H1 (cell line): ENCODE measurements around the gene SH3BP2. TPM values are rescaled to one million over a fixed set of nuclear protein-coding genes. Genes with fewer than 3 reads are reported as not detected.

Experiments used
- CTCF ChIA-PET: fragments of 300-600 bp; sonication (Branson Sonifier 250); formaldehyde crosslinking; loops from one replicate; lab custom pipeline; 2021; ENCODE audit not compliant: partially characterized antibody; lab: Charles Lee
- POLR2A ChIA-PET: fragments of 300-600 bp; sonication (Branson Sonifier 250); formaldehyde crosslinking; loops from one replicate; lab custom pipeline; 2021; ENCODE audit warnings: inconsistent platforms; ENCODE audit not compliant: partially characterized antibody; lab: Charles Lee
- DNase-seq, 2 experiments: peaks; one replicate each; pipeline versions ENCODE4 v3.0.0 to v3.0.0-alpha.2; 2010 to 2022; ENCODE audit warnings: low spot score in 2 of 2, low read depth in 1 of 2, mixed read lengths in 1 of 2
- FAIRE-seq: peaks from 2 replicates; lab custom pipeline; 2011; peaks lifted over from hg19 to GRCh38; lab: Jason Lieb, UNC
- H2AFZ ChIP-seq: 2 replicates; pipeline ENCODE4 v1.8.1; 2012; ENCODE audit warnings: low read length, inconsistent platforms
- H2AK5ac ChIP-seq: 2 replicates; pipeline ENCODE4 v1.6.1; 2013; ENCODE audit warnings: low read depth, low read length
- H2BK120ac ChIP-seq: replicated peaks from 2 replicates; pipeline ENCODE3; 2013; ENCODE audit warnings: low read depth, low read length, inconsistent platforms
- H2BK12ac ChIP-seq: 2 replicates; pipeline ENCODE4 v1.6.1; 2013; ENCODE audit warnings: low read depth, low read length
- H2BK15ac ChIP-seq: 2 replicates; pipeline ENCODE4 v1.6.1; 2013; ENCODE audit warnings: low read length
- H2BK20ac ChIP-seq: 2 replicates; pipeline ENCODE4 v1.6.1; 2013; ENCODE audit warnings: low read length
- H2BK5ac ChIP-seq: 2 replicates; pipeline ENCODE4 v1.6.1; 2013; ENCODE audit warnings: low read depth, low read length
- H3K14ac ChIP-seq: 2 replicates; pipeline ENCODE4 v1.6.1; 2013; ENCODE audit warnings: inconsistent platforms; ENCODE audit not compliant: insufficient read length
- H3K18ac ChIP-seq: 2 replicates; pipeline ENCODE4 v1.6.1; 2013; ENCODE audit warnings: low read length; ENCODE audit errors: extremely low read depth
- H3K23ac ChIP-seq: 2 replicates; pipeline ENCODE4 v1.6.1; 2013; ENCODE audit warnings: inconsistent platforms; ENCODE audit not compliant: insufficient read length
- H3K23me2 ChIP-seq: 2 replicates; pipeline ENCODE4 v1.6.1; 2013; ENCODE audit warnings: low read depth, low read length
- H3K27ac ChIP-seq: 2 replicates; pipeline ENCODE4 v1.6.1; 2011; ENCODE audit warnings: low read depth, low read length, inconsistent platforms
- H3K27me3 ChIP-seq, 4 experiments: replicated peaks in 1 of 4; 1 replicate in 1 of 4; 2 replicates in 3 of 4; pipeline versions ENCODE4 v1.6.1 to v1.8.1; 2011 to 2013; ENCODE audit warnings: low read length in 3 of 4, mild to moderate bottlenecking in 3 of 4, inconsistent platforms in 2 of 4, mixed read lengths in 2 of 4, moderate library complexity in 1 of 4; ENCODE audit not compliant: control insufficient read depth in 3 of 4, insufficient read depth in 3 of 4; ENCODE audit errors: extremely low read depth in 1 of 4
- H3K36me3 ChIP-seq, 4 experiments: 2 replicates each; pipeline versions ENCODE4 v1.6.1 to v1.8.1; 2011 to 2013; ENCODE audit warnings: mild to moderate bottlenecking in 4 of 4, low read length in 3 of 4, moderate library complexity in 2 of 4, control low read depth in 1 of 4, inconsistent platforms in 1 of 4; ENCODE audit not compliant: insufficient read depth in 4 of 4, control insufficient read depth in 2 of 4
- H3K4ac ChIP-seq: replicated peaks from 2 replicates; pipeline ENCODE3; 2013; ENCODE audit warnings: low read length, low read depth, mixed read lengths, inconsistent platforms; ENCODE audit not compliant: insufficient read length
- H3K4me1 ChIP-seq, 4 experiments: replicated peaks in 1 of 4; 1 replicate in 1 of 4; 2 replicates in 3 of 4; pipeline versions ENCODE4 v1.6.1 to v1.8.1; 2011 to 2013; ENCODE audit warnings: low read length in 3 of 4, inconsistent platforms in 2 of 4, mixed read lengths in 1 of 4; ENCODE audit not compliant: insufficient read depth in 4 of 4, control insufficient read depth in 3 of 4
- H3K4me2 ChIP-seq, 2 experiments: 2 replicates each; pipeline versions ENCODE4 v1.6.1 to v1.8.1; 2011 to 2013; ENCODE audit warnings: low read depth in 2 of 2, low read length in 2 of 2, control low read depth in 1 of 2, inconsistent platforms in 1 of 2, mild to moderate bottlenecking in 1 of 2; ENCODE audit not compliant: insufficient read depth in 1 of 2
- H3K4me3 ChIP-seq, 4 experiments: fragments of 200-600, 300-600 bp in 1 of 4; sonication (generic), shearing (Covaris generic), sonication (Bioruptor Twin) in 1 of 4; 2 replicates each; pipeline versions ENCODE4 v1.5.1 to v1.8.1; 2011 to 2016; ENCODE audit warnings: low read length in 4 of 4, low read depth in 3 of 4, control low read depth in 2 of 4, inconsistent platforms in 2 of 4, mild to moderate bottlenecking in 2 of 4, mixed read lengths in 1 of 4, moderate library complexity in 1 of 4; ENCODE audit not compliant: insufficient read depth in 2 of 4; ENCODE audit errors: extremely low read depth in 1 of 4
- H3K56ac ChIP-seq: replicated peaks from 2 replicates; pipeline ENCODE3; 2013; ENCODE audit warnings: low read depth, mild to moderate bottlenecking, mixed read lengths, low read length, inconsistent platforms; ENCODE audit not compliant: insufficient read length
- H3K79me1 ChIP-seq: 2 replicates; pipeline ENCODE4 v1.6.1; 2013; ENCODE audit warnings: low read depth, low read length, control low read depth
- H3K79me2 ChIP-seq, 2 experiments: 2 replicates each; pipeline versions ENCODE4 v1.6.1 to v1.8.1; 2012 to 2013; ENCODE audit warnings: low read length in 2 of 2, mild to moderate bottlenecking in 2 of 2, inconsistent platforms in 1 of 2; ENCODE audit not compliant: insufficient read depth in 2 of 2, control insufficient read depth in 1 of 2
- H3K9ac ChIP-seq, 4 experiments: replicated peaks in 1 of 4; 1 replicate in 1 of 4; 2 replicates in 3 of 4; pipeline versions ENCODE4 v1.6.1 to v1.8.1; 2011 to 2013; ENCODE audit warnings: low read depth in 3 of 4, low read length in 3 of 4, control low read depth in 2 of 4, mild to moderate bottlenecking in 2 of 4, moderate library complexity in 2 of 4, inconsistent platforms in 1 of 4; ENCODE audit errors: extremely low read depth in 1 of 4
- H3K9me3 ChIP-seq, 2 experiments: 2 replicates each; pipeline versions ENCODE4 v1.6.1 to v1.8.1; 2012 to 2013; ENCODE audit warnings: mild to moderate bottlenecking in 2 of 2, moderate library complexity in 2 of 2, control low read depth in 1 of 2, inconsistent platforms in 1 of 2, low read depth in 1 of 2, low read length in 1 of 2, mixed read lengths in 1 of 2; ENCODE audit not compliant: insufficient read depth in 2 of 2
- H4K20me1 ChIP-seq, 2 experiments: replicated peaks in 1 of 2; 2 replicates each; pipeline versions ENCODE3 to v1.8.1; 2011 to 2013; ENCODE audit warnings: inconsistent platforms in 2 of 2, low read length in 2 of 2, mild to moderate bottlenecking in 1 of 2; ENCODE audit not compliant: insufficient read depth in 2 of 2, control insufficient read depth in 1 of 2
- H4K5ac ChIP-seq: 2 replicates; pipeline ENCODE4 v1.6.1; 2013; ENCODE audit warnings: low read length, low read depth, mixed read lengths, inconsistent platforms; ENCODE audit not compliant: insufficient read length
- H4K8ac ChIP-seq: 2 replicates; pipeline ENCODE4 v1.8.0; 2013; ENCODE audit warnings: mild to moderate bottlenecking, moderate library complexity, low read length, inconsistent platforms; ENCODE audit not compliant: insufficient read depth; ENCODE audit errors: extremely low read depth
- H4K91ac ChIP-seq: replicated peaks from 2 replicates; pipeline ENCODE3; 2013; ENCODE audit warnings: low read length, mixed read lengths, inconsistent platforms; ENCODE audit not compliant: insufficient read length
- CREB1 ChIP-seq: IDR thresholded peaks from 2 replicates; pipeline ENCODE4 v1.6.1; 2012; ENCODE audit warnings: inconsistent platforms
- NANOG ChIP-seq: IDR thresholded peaks from 2 replicates; pipeline ENCODE4 v1.6.1; 2011; ENCODE audit warnings: low read length, low read depth, mild to moderate bottlenecking, inconsistent platforms; ENCODE audit not compliant: insufficient read depth, poor library complexity, severe bottlenecking
- TCF12 ChIP-seq: IDR thresholded peaks from 2 replicates; pipeline ENCODE4 v1.6.1; 2011; ENCODE audit warnings: low read depth, mild to moderate bottlenecking, low read length
- ZNF274 ChIP-seq: IDR thresholded peaks from 2 replicates; pipeline ENCODE4 v1.7.0; 2012; ENCODE audit warnings: low read length, borderline replicate concordance; ENCODE audit errors: extremely low read depth
- whole genome bisulfite sequencing, 2 experiments: shearing (Covaris generic) in 1 of 2; methylation state at CpG; one replicate each; pipeline versions ENCODE4 v1.1.6 to v1.1.7; 2013 to 2015; ENCODE audit warnings: low lambda C conversion rate in 2 of 2, mixed read lengths in 2 of 2, inconsistent platforms in 1 of 2, low coverage in 1 of 2, missing lambda C conversion rate in 1 of 2; ENCODE audit not compliant: insufficient replicate concordance in 2 of 2, insufficient coverage in 1 of 2, insufficient read length in 1 of 2; ENCODE audit errors: extremely low coverage in 1 of 2, missing lambda C conversion rate in 1 of 2; 5-methylcytosine and 5-hydroxymethylcytosine counted together
- polyA plus RNA-seq, 7 experiments: library from polyadenylated mRNA; depleted of rRNA in 3 of 7; stranded (reverse) in 5 of 7; unstranded in 2 of 7; fragments of >200 nt in 5 of 7; fragments of 200-250 nt in 2 of 7; gene quantifications; 1 replicate in 5 of 7; 2 replicates in 1 of 7; 4 replicates in 1 of 7; pipeline versions ENCODE4 v1.2.1 to v1.2.3, GENCODE V29; 2011 to 2013; ENCODE audit warnings: missing spikeins in 2 of 7, mixed read lengths in 2 of 7
- total RNA-seq: library from RNA; stranded (reverse); fragmentation: NEBNext Ultra II Directional; extraction: Animal tissue kit (Norgen Biotek cat#: 25700); gene quantifications from 2 replicates; pipeline ENCODE4 v1.2.1, GENCODE V29; 2021

Gene SH3BP2
- total and polyA plus RNA-seq, 2 of the 8 experiments (the other 6 are each of a cell fraction or from before 2014, with no cell fraction given), result 27.4 to 31.4 TPM

DNA sequence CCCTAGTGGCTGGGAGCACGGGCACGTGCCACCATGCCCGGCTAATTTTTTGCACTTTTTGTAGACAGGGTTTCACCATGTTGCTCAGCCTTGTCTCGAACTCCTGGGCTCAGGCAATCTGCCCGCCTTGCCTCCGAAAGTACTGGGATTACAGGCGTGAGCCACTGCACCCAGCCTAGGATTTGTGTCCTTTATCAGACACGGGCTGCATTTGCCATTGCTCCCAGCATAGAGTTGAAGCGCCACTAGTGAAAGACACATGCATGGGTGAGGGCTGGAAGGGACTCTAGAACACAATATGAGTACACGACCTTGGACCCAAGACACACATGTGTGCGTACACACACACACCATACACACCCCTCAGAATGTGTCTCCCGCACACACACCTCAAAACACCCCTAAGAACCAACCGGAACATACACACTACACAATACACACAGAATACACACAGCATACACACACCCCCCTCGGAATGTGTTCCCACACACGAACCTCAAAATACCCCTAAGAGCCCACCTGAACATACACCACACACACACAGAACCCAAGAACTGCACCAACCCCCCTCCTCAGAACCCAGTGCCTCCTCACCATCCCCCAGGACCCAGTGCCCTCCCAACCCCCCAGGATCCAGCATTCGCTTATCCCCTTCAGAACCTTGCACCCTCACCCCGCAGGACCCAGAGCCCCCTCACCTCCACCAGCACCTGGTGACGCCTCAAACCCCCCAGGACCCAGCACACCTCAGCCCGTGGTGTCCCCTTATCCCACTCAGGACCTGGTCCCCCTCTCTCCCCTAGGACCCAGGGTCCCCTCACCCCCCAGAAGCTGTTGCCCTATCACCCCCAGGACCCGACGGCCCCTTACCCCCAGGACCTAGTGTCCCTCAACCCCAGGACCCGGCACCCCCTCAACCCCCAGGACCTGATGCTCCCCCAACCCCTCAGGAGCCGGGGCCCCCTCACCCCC lies 37.8 kb upstream of the SH3BP2 start:
- Histone ChIP-seq H3K4me2 (peak overlapping the region; percentile 74 to 85), H3K4me3 (peak overlapping the region; percentile 32 to 79 (median 62)), H4K5ac (no peak overlapping the region), H2BK20ac (no peak overlapping the region), H4K91ac (peak overlapping the region; percentile 73), H2BK5ac (no peak overlapping the region), H2BK12ac (peak overlapping the region; percentile 12; the same call in 1 of the 2 replicates), H3K23me2 (peaks cover 14% of the 10 kb centered on the region; the same call in 1 of the 2 replicates), H3K56ac (no peak overlapping the region), H4K8ac (no peak overlapping the region), H3K79me1 (peaks cover 22% of the 10 kb centered on the region), H3K27ac (no peak overlapping the region), H2BK15ac (no peak overlapping the region), H3K79me2 (peaks cover 0 to 21% of the 10 kb centered on the region in 2 experiments; a peak in 2 of 4 replicates), H3K36me3 (peaks cover 0 to 3% (median 0%) of the 10 kb centered on the region in 4 experiments; a peak in 1 of 8 replicates), H3K27me3 (no peaks in the 10 kb centered on the region), H3K14ac (no peak overlapping the region), H3K9ac (peak overlapping the region in 3 of 4 experiments; percentile 45 to 62 (median 56); a peak in 4 of 7 replicates), H4K20me1 (peaks cover 4 to 15% of the 10 kb centered on the region in 2 experiments), H3K18ac (no peak overlapping the region), H3K4me1 (peaks cover 0 to 9% (median 5%) of the 10 kb centered on the region in 4 experiments; a peak in 5 of 7 replicates), H2AK5ac (no peak overlapping the region), H3K9me3 (no peaks in the 10 kb centered on the region), H3K4ac (no peak overlapping the region), H2BK120ac (no peak overlapping the region), H2AFZ (no peak overlapping the region), H3K23ac (no peak overlapping the region)
- POLR2A ChIA-PET, result interaction anchor here (0.6 to 3.6 kb wide), 6 partner anchors 23 to 180 kb away, joined by 3 to 25 read pairs (median 4); no protein-coding TSS in a partner anchor
- 90% methylated on average over 15 of the region's 23 CpGs; no CpG with 5 or more reads in 1 of the 2 experiments for WGBS, 2 experiments
- CTCF ChIA-PET, result interaction anchor here (1.1 kb wide), 1 partner anchor 9 kb away, joined by 4 read pairs; no protein-coding TSS in a partner anchor
- no peak for DNase-seq
- no peak for FAIRE-seq
- TF ChIP-seq CREB1 (no peak), NANOG (no peak), TCF12 (no peak), ZNF274 (no peak)
- TF ChIP-seq, all 59 proteins: peak for 0
